H1 (cell line): ENCODE results near the gene RAB10. TPM values are rescaled to one million over a fixed set of nuclear protein-coding genes. Genes with fewer than 3 reads are reported as not detected.

Source experiments
- RAD21 ChIP-seq, 2 experiments: IDR thresholded peaks in 1 of 2; conservative IDR thresholded peaks in 1 of 2; 2 replicates each; pipeline ENCODE4 v1.6.1; 2011; ENCODE audit warnings: low read depth in 2 of 2, low read length in 2 of 2, improper control_type of control experiment in 1 of 2, inconsistent platforms in 1 of 2, mild to moderate bottlenecking in 1 of 2, moderate library complexity in 1 of 2
- polyA plus RNA-seq, 7 experiments: library from polyadenylated mRNA; depleted of rRNA in 3 of 7; stranded (reverse) in 5 of 7; unstranded in 2 of 7; fragments of >200 nt in 5 of 7; fragments of 200-250 nt in 2 of 7; gene quantifications; 1 replicate in 5 of 7; 2 replicates in 1 of 7; 4 replicates in 1 of 7; pipeline versions ENCODE4 v1.2.1 to v1.2.3, GENCODE V29; 2011 to 2013; ENCODE audit warnings: missing spikeins in 2 of 7, mixed read lengths in 2 of 7
- total RNA-seq: library from RNA; stranded (reverse); fragmentation: NEBNext Ultra II Directional; extraction: Animal tissue kit (Norgen Biotek cat#: 25700); gene quantifications from 2 replicates; pipeline ENCODE4 v1.2.1, GENCODE V29; 2021
- TF ChIP-seq, protein P1 (sequence below): IDR thresholded peaks from 2 replicates; pipeline ENCODE4 v1.6.1; 2012; ENCODE audit warnings: inconsistent platforms

The RAB10 gene
- total and polyA plus RNA-seq, 2 of the 8 experiments (the other 6 are each of a cell fraction or from before 2014, with no cell fraction given) = 42.6 to 136 TPM

DNA sequence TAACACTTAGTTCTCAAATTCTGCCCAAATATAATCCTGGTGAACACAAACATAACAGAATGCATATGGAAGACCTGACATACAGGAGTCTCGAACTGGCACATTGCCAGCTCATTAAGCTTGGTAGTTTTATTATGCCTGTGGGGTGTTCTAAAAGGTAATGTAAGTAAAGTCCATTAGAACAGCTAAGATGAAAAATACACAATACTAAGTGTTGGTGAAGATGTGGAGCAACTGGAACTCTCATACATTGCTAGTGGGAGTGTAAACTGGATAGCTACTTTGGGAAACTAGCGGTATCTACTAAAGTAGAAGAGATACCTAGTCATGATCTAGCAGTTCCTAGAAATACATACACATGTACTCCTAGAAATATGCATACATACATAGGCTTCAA lies 24.3 kb upstream of the RAB10 start (continued):
- no peak for TF ChIP-seq RAD21 (IDR thresholded peaks at IDR 0.05 in 1 of 2, conservative IDR thresholded peaks at IDR 0.05 in 1 of 2; ENCODE audit: low read depth in 2 of 2, low read length in 2 of 2)
- TF ChIP-seq, protein P1, sequence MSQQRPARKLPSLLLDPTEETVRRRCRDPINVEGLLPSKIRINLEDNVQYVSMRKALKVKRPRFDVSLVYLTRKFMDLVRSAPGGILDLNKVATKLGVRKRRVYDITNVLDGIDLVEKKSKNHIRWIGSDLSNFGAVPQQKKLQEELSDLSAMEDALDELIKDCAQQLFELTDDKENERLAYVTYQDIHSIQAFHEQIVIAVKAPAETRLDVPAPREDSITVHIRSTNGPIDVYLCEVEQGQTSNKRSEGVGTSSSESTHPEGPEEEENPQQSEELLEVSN = no peak
